GM21367 (cell line): ENCODE results near the gene CRB2.

Experiments
- ATAC-seq: cut with Tn5 transposase; IDR thresholded peaks from one replicate; pipeline ENCODE4 v1.9.1; 2021; ENCODE audit not compliant: unreplicated experiment

CRB2 gene

GRCh38 chr9:123362856-123363255 lies 6.9 kb downstream of the CRB2 start:
- ATAC-seq, result no peak

- ATAC-seq, result no peak
These were observed 8.3 kb downstream of the CRB2 start for GRCh38 chr9:123364241-123364824.

- no peak for ATAC-seq
These were observed 9.4 kb downstream of the CRB2 start for GRCh38 chr9:123365287-123365880.

GRCh38 chr9:123365881-123366528 lies 10.0 kb downstream of the CRB2 start:
- ATAC-seq, result no peak

GRCh38 chr9:123368023-123368422 lies 12.0 kb downstream of the CRB2 start:
- no peak for ATAC-seq

GRCh38 chr9:123368536-123369153 lies 12.6 kb downstream of the CRB2 start:
- ATAC-seq, result no peak

GRCh38 chr9:123369296-123369695 lies 13.3 kb downstream of the CRB2 start:
- no peak for ATAC-seq

- ATAC-seq, result no peak
These were observed 14.1 kb downstream of the CRB2 start for GRCh38 chr9:123370108-123370507.

- no peak for ATAC-seq
These were observed 14.7 kb downstream of the CRB2 start for GRCh38 chr9:123370526-123371227.

GRCh38 chr9:123371228-123371584 lies 15.2 kb downstream of the CRB2 start:
- no peak for ATAC-seq

- no peak for ATAC-seq
These were observed 16.0 kb downstream of the CRB2 start for GRCh38 chr9:123371805-123372590.

GRCh38 chr9:123372766-123373446 lies 16.9 kb downstream of the CRB2 start:
- no peak for ATAC-seq

- no peak for ATAC-seq
These were observed 17.5 kb downstream of the CRB2 start for GRCh38 chr9:123373447-123373923.

GRCh38 chr9:123373946-123374345 lies 17.9 kb downstream of the CRB2 start:
- ATAC-seq, result no peak

GRCh38 chr9:123375469-123376132 lies 19.6 kb downstream of the CRB2 start:
- ATAC-seq, result no peak

- ATAC-seq, result no peak
These were observed 20.4 kb downstream of the CRB2 start for GRCh38 chr9:123376218-123377071.

- ATAC-seq, result no peak
These were observed 21.4 kb downstream of the CRB2 start for GRCh38 chr9:123377211-123377971.

- no peak for ATAC-seq
These were observed 22.0 kb downstream of the CRB2 start for GRCh38 chr9:123378025-123378424.
